Measurements from ENCODE around the gene LRRTM4.
"Not testable (repeated sequence)": the region's sequence is repeated elsewhere in the genome, so short reads cannot be mapped to it uniquely, and the experiment has no call there.

LRRTM4 gene

GRCh38 chr2:77179297-77179696 lies 342.9 kb downstream of the LRRTM4 start:
- H3K4me3 ChIP-seq (ENCODE audit: low read depth, low read length) = no peak overlapping the region

GRCh38 chr2:77175266-77175780 lies 346.9 kb downstream of the LRRTM4 start:
- H3K4me3 ChIP-seq (ENCODE audit: low read depth, low read length) = not testable (repeated sequence)

GRCh38 chr2:77169426-77169825 lies 352.8 kb downstream of the LRRTM4 start:
- H3K4me3 ChIP-seq (ENCODE audit: low read depth, low read length) = no peak overlapping the region

GRCh38 chr2:77164021-77164420 lies 358.2 kb downstream of the LRRTM4 start:
- not testable (repeated sequence) for H3K4me3 ChIP-seq (ENCODE audit: low read depth, low read length)

- no peak overlapping the region for H3K4me3 ChIP-seq (ENCODE audit: low read depth, low read length)
Measured at GRCh38 chr2:77161009-77161408, 361.2 kb downstream of the LRRTM4 start.

- no peak overlapping the region for H3K4me3 ChIP-seq (ENCODE audit: low read depth, low read length)
Measured at GRCh38 chr2:77156599-77156998, 365.6 kb downstream of the LRRTM4 start.

- no peak overlapping the region for H3K4me3 ChIP-seq (ENCODE audit: low read depth, low read length)
Measured at GRCh38 chr2:77155511-77155910, 366.7 kb downstream of the LRRTM4 start.

GRCh38 chr2:77149565-77149964 lies 372.6 kb downstream of the LRRTM4 start:
- no peak overlapping the region for H3K4me3 ChIP-seq (ENCODE audit: low read depth, low read length)

- no peak overlapping the region for H3K4me3 ChIP-seq (ENCODE audit: low read depth, low read length)
Measured at GRCh38 chr2:77147153-77147552, 375.0 kb downstream of the LRRTM4 start.

- H3K4me3 ChIP-seq (ENCODE audit: low read depth, low read length) = no peak overlapping the region
Measured at GRCh38 chr2:77144772-77145171, 377.4 kb downstream of the LRRTM4 start.

GRCh38 chr2:77142141-77142540 lies 380.0 kb downstream of the LRRTM4 start:
- H3K4me3 ChIP-seq (ENCODE audit: low read depth, low read length) = no peak overlapping the region

GRCh38 chr2:77128479-77128878 lies 393.7 kb downstream of the LRRTM4 start:
- not testable (repeated sequence) for H3K4me3 ChIP-seq (ENCODE audit: low read depth, low read length)

GRCh38 chr2:77127345-77127744 lies 394.8 kb downstream of the LRRTM4 start:
- no peak overlapping the region for H3K4me3 ChIP-seq (ENCODE audit: low read depth, low read length)

GRCh38 chr2:77121518-77121917 lies 400.7 kb downstream of the LRRTM4 start:
- no peak overlapping the region for H3K4me3 ChIP-seq (ENCODE audit: low read depth, low read length)

- no peak overlapping the region for H3K4me3 ChIP-seq (ENCODE audit: low read depth, low read length)
Measured at GRCh38 chr2:77119333-77119732, 402.8 kb downstream of the LRRTM4 start.

GRCh38 chr2:77108915-77109314 lies 413.3 kb downstream of the LRRTM4 start:
- no peak overlapping the region for H3K4me3 ChIP-seq (ENCODE audit: low read depth, low read length)

GRCh38 chr2:77105008-77105407 lies 417.2 kb downstream of the LRRTM4 start:
- no peak overlapping the region for H3K4me3 ChIP-seq (ENCODE audit: low read depth, low read length)

GRCh38 chr2:77104554-77104953 lies 417.6 kb downstream of the LRRTM4 start:
- no peak overlapping the region for H3K4me3 ChIP-seq (ENCODE audit: low read depth, low read length)

- H3K4me3 ChIP-seq (ENCODE audit: low read depth, low read length) = no peak overlapping the region
Measured at GRCh38 chr2:77102927-77103326, 419.2 kb downstream of the LRRTM4 start.

GRCh38 chr2:77101796-77102452 lies 420.3 kb downstream of the LRRTM4 start:
- no peak overlapping the region for H3K4me3 ChIP-seq (ENCODE audit: low read depth, low read length)

GRCh38 chr2:77099961-77100360 lies 422.2 kb downstream of the LRRTM4 start:
- H3K4me3 ChIP-seq (ENCODE audit: low read depth, low read length) = no peak overlapping the region

GRCh38 chr2:77095525-77095924 lies 426.7 kb downstream of the LRRTM4 start:
- not testable (repeated sequence) for H3K4me3 ChIP-seq (ENCODE audit: low read depth, low read length)

- no peak overlapping the region for H3K4me3 ChIP-seq (ENCODE audit: low read depth, low read length)
Measured at GRCh38 chr2:77095096-77095495, 427.1 kb downstream of the LRRTM4 start.
